ENCODE measurements around the gene NGFR. TPM values are rescaled to one million over a fixed set of nuclear protein-coding genes. Genes with fewer than 3 reads are reported as not detected.

Gene NGFR
- total and polyA plus RNA-seq, 9 of the 15 experiments (the other 6 are each of a cell fraction or from before 2014, with no cell fraction given), result 0.07 to 0.23 (median 0.13) TPM; not detected in 4

DNA sequence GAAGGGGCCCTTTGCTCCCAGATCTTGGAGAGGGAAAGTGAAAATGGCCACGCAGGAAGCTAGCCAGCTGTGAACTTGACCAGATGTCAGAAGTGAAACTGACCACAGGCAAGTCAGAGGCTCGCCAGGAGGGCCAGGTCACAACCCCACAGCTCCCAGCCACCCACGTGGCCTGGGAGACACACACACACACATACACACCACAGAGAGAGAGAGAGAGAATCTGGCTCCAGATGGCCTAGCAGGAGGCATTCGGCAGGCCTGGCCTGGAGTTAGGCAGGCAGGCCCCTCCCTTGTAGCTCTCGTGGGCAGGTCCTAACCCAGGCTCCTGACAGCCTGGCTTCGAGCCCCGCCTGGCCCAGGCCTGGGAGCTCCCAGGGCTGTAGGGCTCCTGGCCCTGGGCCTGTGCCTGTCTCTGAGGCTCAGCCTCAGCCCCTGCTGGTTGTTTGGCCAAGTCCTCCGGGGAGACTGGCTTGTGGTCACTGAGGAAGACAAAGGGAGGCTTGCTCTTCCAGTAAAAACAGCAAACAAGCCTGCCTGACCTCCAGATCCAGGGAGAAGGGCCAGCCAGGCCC is 20.2 kb downstream of the NGFR start (continued):
- TF ChIP-seq, protein P1, sequence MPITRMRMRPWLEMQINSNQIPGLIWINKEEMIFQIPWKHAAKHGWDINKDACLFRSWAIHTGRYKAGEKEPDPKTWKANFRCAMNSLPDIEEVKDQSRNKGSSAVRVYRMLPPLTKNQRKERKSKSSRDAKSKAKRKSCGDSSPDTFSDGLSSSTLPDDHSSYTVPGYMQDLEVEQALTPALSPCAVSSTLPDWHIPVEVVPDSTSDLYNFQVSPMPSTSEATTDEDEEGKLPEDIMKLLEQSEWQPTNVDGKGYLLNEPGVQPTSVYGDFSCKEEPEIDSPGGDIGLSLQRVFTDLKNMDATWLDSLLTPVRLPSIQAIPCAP (CRISPR knock-in tag; IDR thresholded peaks at IDR 0.05; ENCODE audit: borderline replicate concordance), result no peak
- TF ChIP-seq, protein P2, sequence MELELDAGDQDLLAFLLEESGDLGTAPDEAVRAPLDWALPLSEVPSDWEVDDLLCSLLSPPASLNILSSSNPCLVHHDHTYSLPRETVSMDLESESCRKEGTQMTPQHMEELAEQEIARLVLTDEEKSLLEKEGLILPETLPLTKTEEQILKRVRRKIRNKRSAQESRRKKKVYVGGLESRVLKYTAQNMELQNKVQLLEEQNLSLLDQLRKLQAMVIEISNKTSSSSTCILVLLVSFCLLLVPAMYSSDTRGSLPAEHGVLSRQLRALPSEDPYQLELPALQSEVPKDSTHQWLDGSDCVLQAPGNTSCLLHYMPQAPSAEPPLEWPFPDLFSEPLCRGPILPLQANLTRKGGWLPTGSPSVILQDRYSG (tag; conservative IDR thresholded peaks at IDR 0.05; ENCODE audit: low read depth), result 0 out of 2 replicates have a peak, but pooled peaks have one; percentile 80
- TF ChIP-seq THRA (IDR thresholded peaks at IDR 0.05), result no peak
- TF ChIP-seq KDM1A (IDR thresholded peaks at IDR 0.05), result peak in 1 of 2 experiments; percentile 50; a peak in 2 of 4 replicates
- no peak for TF ChIP-seq TCF7 (IDR thresholded peaks at IDR 0.05; ENCODE audit: borderline replicate concordance)
- TF ChIP-seq CTBP1 (IDR thresholded peaks at IDR 0.05; ENCODE audit: borderline replicate concordance), result peak; percentile 37; the same call in 1 of the 2 replicates
- TF ChIP-seq DIDO1 (tag; IDR thresholded peaks at IDR 0.05; ENCODE audit: low read depth), result peak; percentile 28; the same call in 1 of the 2 replicates
- TF ChIP-seq NCOA6 (IDR thresholded peaks at IDR 0.05), result no peak
- no peak for TF ChIP-seq GABPB1 (CRISPR knock-in tag; IDR thresholded peaks at IDR 0.05)
- 0 out of 2 replicates have a peak, but pooled peaks have one; percentile 39 for TF ChIP-seq ETV5 (CRISPR knock-in tag; IDR thresholded peaks at IDR 0.05; ENCODE audit: low read depth)
- TF ChIP-seq, protein P3, sequence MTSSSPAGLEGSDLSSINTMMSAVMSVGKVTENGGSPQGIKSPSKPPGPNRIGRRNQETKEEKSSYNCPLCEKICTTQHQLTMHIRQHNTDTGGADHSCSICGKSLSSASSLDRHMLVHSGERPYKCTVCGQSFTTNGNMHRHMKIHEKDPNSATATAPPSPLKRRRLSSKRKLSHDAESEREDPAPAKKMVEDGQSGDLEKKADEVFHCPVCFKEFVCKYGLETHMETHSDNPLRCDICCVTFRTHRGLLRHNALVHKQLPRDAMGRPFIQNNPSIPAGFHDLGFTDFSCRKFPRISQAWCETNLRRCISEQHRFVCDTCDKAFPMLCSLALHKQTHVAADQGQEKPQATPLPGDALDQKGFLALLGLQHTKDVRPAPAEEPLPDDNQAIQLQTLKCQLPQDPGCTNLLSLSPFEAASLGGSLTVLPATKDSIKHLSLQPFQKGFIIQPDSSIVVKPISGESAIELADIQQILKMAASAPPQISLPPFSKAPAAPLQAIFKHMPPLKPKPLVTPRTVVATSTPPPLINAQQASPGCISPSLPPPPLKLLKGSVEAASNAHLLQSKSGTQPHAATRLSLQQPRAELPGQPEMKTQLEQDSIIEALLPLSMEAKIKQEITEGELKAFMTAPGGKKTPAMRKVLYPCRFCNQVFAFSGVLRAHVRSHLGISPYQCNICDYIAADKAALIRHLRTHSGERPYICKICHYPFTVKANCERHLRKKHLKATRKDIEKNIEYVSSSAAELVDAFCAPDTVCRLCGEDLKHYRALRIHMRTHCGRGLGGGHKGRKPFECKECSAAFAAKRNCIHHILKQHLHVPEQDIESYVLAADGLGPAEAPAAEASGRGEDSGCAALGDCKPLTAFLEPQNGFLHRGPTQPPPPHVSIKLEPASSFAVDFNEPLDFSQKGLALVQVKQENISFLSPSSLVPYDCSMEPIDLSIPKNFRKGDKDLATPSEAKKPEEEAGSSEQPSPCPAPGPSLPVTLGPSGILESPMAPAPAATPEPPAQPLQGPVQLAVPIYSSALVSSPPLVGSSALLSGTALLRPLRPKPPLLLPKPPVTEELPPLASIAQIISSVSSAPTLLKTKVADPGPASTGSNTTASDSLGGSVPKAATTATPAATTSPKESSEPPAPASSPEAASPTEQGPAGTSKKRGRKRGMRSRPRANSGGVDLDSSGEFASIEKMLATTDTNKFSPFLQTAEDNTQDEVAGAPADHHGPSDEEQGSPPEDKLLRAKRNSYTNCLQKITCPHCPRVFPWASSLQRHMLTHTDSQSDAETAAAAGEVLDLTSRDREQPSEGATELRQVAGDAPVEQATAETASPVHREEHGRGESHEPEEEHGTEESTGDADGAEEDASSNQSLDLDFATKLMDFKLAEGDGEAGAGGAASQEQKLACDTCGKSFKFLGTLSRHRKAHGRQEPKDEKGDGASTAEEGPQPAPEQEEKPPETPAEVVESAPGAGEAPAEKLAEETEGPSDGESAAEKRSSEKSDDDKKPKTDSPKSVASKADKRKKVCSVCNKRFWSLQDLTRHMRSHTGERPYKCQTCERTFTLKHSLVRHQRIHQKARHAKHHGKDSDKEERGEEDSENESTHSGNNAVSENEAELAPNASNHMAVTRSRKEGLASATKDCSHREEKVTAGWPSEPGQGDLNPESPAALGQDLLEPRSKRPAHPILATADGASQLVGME (CRISPR knock-in tag; IDR thresholded peaks at IDR 0.05), result no peak
- no peak for TF ChIP-seq RBBP5 (IDR thresholded peaks at IDR 0.05; ENCODE audit: borderline replicate concordance, insufficient read depth, low read length, poor library complexity, severe bottlenecking)
- no peak for TF ChIP-seq HDGF (IDR thresholded peaks at IDR 0.05)
- TF ChIP-seq U2AF1 (optimal IDR thresholded peaks at IDR 0.05; ENCODE audit: low read depth, low read length), result no peak
- TF ChIP-seq ZFX (CRISPR knock-in tag; IDR thresholded peaks at IDR 0.05), result peak; percentile 85
- no peak for TF ChIP-seq JUND (IDR thresholded peaks at IDR 0.05; ENCODE audit: borderline replicate concordance, low read depth, low read length)
- no peak; the same call in 2 of the 3 replicates for TF ChIP-seq JUND (tag; IDR thresholded peaks at IDR 0.05; ENCODE audit: borderline replicate concordance, low read depth, low read length)
